Measurements from ENCODE around the gene XAF1. TPM values are rescaled to one million over a fixed set of nuclear protein-coding genes. Genes with fewer than 3 reads are reported as not detected.

Gene XAF1
- total and polyA plus RNA-seq, 9 of the 15 experiments (the other 6 are each of a cell fraction or from before 2014, with no cell fraction given) = 0.07 to 0.22 (median 0.11) TPM; not detected in 4

GRCh38 chr17:6711081-6711674, 44.7 kb upstream of the XAF1 start:
- ChIA-PET CTCF (ENCODE audit: low intra/inter-chr PET ratio) (no interaction called here), POLR2A (no interaction called here)
- Histone ChIP-seq H3K4me3 (no peak overlapping the region), H2AFZ (ENCODE audit: low read depth, low read length) (no peak overlapping the region), H3K9me3 (replicated peaks; ENCODE audit: control insufficient read depth, insufficient read depth, low read depth, low read length) (no peaks in the 10 kb centered on the region), H3K27me3 (ENCODE audit: control insufficient read depth in 2 of 2, insufficient read depth in 2 of 2, low read length in 2 of 2) (peaks cover 0 to 32% of the 10 kb centered on the region in 2 experiments; a peak in 3 of 5 replicates), H3K36me3 (ENCODE audit: control insufficient read depth, insufficient read depth, low read length) (no peaks in the 10 kb centered on the region), H4K20me1 (replicated peaks; ENCODE audit: control insufficient read depth, insufficient read depth, low read length) (no peaks in the 10 kb centered on the region), H3K4me1 (replicated peaks in 1 of 2; ENCODE audit: control insufficient read depth in 2 of 2, insufficient read depth in 2 of 2, low read length in 2 of 2) (peaks cover 0 to 14% of the 10 kb centered on the region in 2 experiments; a peak in 2 of 5 replicates), H3K9me1 (ENCODE audit: control insufficient read depth, insufficient read depth, low read length) (no peaks in the 10 kb centered on the region), H3K27ac (ENCODE audit: extremely low read depth, low read depth, low read length) (no peak overlapping the region), H3K79me2 (ENCODE audit: control insufficient read depth, insufficient read depth, low read length) (no peaks in the 10 kb centered on the region), H3K9ac (ENCODE audit: insufficient read depth in 1 of 2, low read depth in 2 of 2, low read length in 2 of 2) (no peak overlapping the region), H3K4me2 (ENCODE audit: insufficient read depth, low read length) (no peak overlapping the region)
- FAIRE-seq = peak; percentile 56
- intact Hi-C loops (cut with micrococcal nuclease) = no loop called here
- BruUV-seq (replicated peaks) = no TSS peak
- DNase-seq (ENCODE audit: extremely low read depth in 1 of 4, low spot score in 3 of 4) = no peak
- 2% methylated on average over 6 of the region's 7 CpGs for WGBS (ENCODE audit: insufficient coverage, low coverage, missing lambda C conversion rate)
- ATAC-seq = no peak
- TF ChIP-seq KAT2B (IDR thresholded peaks at IDR 0.05; ENCODE audit: low read depth, low read length) (no peak), PHF20 (IDR thresholded peaks at IDR 0.05; ENCODE audit: partially characterized antibody) (peak; percentile 19), CBX1 (IDR thresholded peaks at IDR 0.05; ENCODE audit: low read depth) (no peak), HBP1 (CRISPR knock-in tag; IDR thresholded peaks at IDR 0.05) (0 out of 2 replicates have a peak, but pooled peaks have one; percentile 32)
- in situ Hi-C loops (cut with MboI) = no loop called here

Measured in K562 (cell line).